ENCODE measurements around the gene TRIO.

GRCh38 chr5:14181299-14181968 lies 38.3 kb downstream of the TRIO start:
- TF ChIP-seq, protein P1, sequence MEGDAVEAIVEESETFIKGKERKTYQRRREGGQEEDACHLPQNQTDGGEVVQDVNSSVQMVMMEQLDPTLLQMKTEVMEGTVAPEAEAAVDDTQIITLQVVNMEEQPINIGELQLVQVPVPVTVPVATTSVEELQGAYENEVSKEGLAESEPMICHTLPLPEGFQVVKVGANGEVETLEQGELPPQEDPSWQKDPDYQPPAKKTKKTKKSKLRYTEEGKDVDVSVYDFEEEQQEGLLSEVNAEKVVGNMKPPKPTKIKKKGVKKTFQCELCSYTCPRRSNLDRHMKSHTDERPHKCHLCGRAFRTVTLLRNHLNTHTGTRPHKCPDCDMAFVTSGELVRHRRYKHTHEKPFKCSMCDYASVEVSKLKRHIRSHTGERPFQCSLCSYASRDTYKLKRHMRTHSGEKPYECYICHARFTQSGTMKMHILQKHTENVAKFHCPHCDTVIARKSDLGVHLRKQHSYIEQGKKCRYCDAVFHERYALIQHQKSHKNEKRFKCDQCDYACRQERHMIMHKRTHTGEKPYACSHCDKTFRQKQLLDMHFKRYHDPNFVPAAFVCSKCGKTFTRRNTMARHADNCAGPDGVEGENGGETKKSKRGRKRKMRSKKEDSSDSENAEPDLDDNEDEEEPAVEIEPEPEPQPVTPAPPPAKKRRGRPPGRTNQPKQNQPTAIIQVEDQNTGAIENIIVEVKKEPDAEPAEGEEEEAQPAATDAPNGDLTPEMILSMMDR (IDR thresholded peaks at IDR 0.05; ENCODE audit: low read depth, low read length, poor library complexity, severe bottlenecking) = no peak
- TF ChIP-seq EZH2phosphoT487 (IDR thresholded peaks at IDR 0.05; ENCODE audit: borderline replicate concordance, low read length) = no peak
